ENCODE data around the gene RHOBTB1.

The RHOBTB1 gene

DNA sequence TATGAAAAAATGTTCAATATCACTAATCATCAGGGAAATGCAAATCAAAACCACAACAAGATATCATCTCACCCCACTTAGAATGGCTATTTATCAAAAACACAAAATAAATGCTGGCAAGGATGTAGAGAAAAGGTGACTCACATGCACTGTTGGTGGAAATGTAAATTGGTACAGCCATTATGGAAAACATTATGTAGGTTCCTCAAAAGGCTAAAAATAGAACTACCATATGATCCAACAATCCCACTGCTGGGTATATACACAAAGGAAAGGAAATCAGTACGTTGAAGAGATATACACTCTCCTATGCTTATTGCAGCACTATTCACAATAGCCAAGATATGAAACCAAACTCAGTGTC lies 115.5 kb downstream of the RHOBTB1 start:
- no peaks in the 10 kb centered on the region for H3K9me2 ChIP-seq (replicated peaks; ENCODE audit: insufficient read depth, low read length)
- H3K36me3 ChIP-seq (ENCODE audit: low read length), result no peaks in the 10 kb centered on the region
- no peaks in the 10 kb centered on the region for H3K27me3 ChIP-seq (ENCODE audit: low read length)
- no peaks in the 10 kb centered on the region for H3F3A ChIP-seq (ENCODE audit: insufficient read depth)
- no peak overlapping the region for H3K9ac ChIP-seq (ENCODE audit: low read length)
- no peaks in the 10 kb centered on the region for H3K9me3 ChIP-seq (ENCODE audit: insufficient read depth, low read length)
- H3K4me2 ChIP-seq (ENCODE audit: low read depth, low read length, poor library complexity, severe bottlenecking), result no peak overlapping the region
- H3K4me3 ChIP-seq (ENCODE audit: insufficient read depth, low read length, poor library complexity, severe bottlenecking), result no peak overlapping the region
- H3K79me2 ChIP-seq (ENCODE audit: insufficient read depth, low read length), result no peaks in the 10 kb centered on the region
- H3K27ac ChIP-seq (ENCODE audit: low read depth, low read length), result no peak overlapping the region
- H2AFZ ChIP-seq (ENCODE audit: low read depth, low read length, severe bottlenecking), result no peak overlapping the region
- no peaks in the 10 kb centered on the region for H4K20me1 ChIP-seq (ENCODE audit: low read depth, low read length)
- TF ChIP-seq, protein P1, sequence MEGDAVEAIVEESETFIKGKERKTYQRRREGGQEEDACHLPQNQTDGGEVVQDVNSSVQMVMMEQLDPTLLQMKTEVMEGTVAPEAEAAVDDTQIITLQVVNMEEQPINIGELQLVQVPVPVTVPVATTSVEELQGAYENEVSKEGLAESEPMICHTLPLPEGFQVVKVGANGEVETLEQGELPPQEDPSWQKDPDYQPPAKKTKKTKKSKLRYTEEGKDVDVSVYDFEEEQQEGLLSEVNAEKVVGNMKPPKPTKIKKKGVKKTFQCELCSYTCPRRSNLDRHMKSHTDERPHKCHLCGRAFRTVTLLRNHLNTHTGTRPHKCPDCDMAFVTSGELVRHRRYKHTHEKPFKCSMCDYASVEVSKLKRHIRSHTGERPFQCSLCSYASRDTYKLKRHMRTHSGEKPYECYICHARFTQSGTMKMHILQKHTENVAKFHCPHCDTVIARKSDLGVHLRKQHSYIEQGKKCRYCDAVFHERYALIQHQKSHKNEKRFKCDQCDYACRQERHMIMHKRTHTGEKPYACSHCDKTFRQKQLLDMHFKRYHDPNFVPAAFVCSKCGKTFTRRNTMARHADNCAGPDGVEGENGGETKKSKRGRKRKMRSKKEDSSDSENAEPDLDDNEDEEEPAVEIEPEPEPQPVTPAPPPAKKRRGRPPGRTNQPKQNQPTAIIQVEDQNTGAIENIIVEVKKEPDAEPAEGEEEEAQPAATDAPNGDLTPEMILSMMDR (IDR thresholded peaks at IDR 0.05; ENCODE audit: insufficient read depth, low read length, poor library complexity, severe bottlenecking), result no peak
- no peak for TF ChIP-seq EZH2phosphoT487 (conservative IDR thresholded peaks at IDR 0.05; ENCODE audit: low read length)

DNA sequence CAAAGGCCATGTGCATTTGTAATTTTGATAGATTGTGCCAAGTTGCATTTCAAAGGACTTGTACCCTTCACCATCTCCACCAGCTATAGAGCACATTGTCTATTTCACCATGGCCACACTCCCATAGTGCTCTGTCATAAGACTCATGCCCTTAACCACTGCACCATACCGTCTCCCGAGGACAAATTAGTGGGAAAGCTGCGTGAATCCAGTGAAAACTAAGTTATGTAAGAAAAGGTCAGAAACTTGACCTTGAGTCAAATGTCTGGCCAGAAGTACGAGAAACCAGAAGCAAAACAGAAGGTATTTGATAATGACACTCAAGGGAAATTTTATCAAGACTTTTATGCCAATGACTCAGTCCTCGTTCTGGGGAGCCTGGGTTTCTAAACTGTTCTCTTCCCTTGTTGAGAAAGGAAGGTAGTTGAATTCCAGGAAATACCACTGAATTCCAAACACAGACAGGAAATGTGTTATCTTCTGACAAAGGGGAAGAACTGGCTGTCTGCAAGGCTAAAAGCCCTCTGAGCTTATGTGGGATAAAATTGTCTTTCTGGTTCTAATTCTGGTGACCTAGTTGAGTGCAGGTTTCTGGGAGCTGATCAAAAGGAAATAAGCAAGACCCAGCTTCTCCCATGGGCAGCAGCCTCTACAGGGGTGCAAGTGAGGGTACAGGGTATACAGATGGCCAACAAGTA lies 116.0 kb downstream of the RHOBTB1 start:
- Histone ChIP-seq H3K4me3 (ENCODE audit: insufficient read depth, low read length, poor library complexity, severe bottlenecking) (no peak overlapping the region), H3F3A (ENCODE audit: insufficient read depth) (no peaks in the 10 kb centered on the region), H4K20me1 (ENCODE audit: low read depth, low read length) (no peaks in the 10 kb centered on the region), H2AFZ (ENCODE audit: low read depth, low read length, severe bottlenecking) (no peak overlapping the region), H3K36me3 (ENCODE audit: low read length) (no peaks in the 10 kb centered on the region), H3K27ac (ENCODE audit: low read depth, low read length) (no peak overlapping the region), H3K79me2 (ENCODE audit: insufficient read depth, low read length) (no peaks in the 10 kb centered on the region), H3K9me3 (ENCODE audit: insufficient read depth, low read length) (no peaks in the 10 kb centered on the region), H3K27me3 (ENCODE audit: low read length) (no peaks in the 10 kb centered on the region), H3K9ac (ENCODE audit: low read length) (no peak overlapping the region), H3K9me2 (replicated peaks; ENCODE audit: insufficient read depth, low read length) (no peaks in the 10 kb centered on the region), H3K4me2 (ENCODE audit: low read depth, low read length, poor library complexity, severe bottlenecking) (no peak overlapping the region)
- TF ChIP-seq, protein P1 (IDR thresholded peaks at IDR 0.05; ENCODE audit: insufficient read depth, low read length, poor library complexity, severe bottlenecking), result no peak
- TF ChIP-seq EZH2phosphoT487 (conservative IDR thresholded peaks at IDR 0.05; ENCODE audit: low read length), result no peak

DNA sequence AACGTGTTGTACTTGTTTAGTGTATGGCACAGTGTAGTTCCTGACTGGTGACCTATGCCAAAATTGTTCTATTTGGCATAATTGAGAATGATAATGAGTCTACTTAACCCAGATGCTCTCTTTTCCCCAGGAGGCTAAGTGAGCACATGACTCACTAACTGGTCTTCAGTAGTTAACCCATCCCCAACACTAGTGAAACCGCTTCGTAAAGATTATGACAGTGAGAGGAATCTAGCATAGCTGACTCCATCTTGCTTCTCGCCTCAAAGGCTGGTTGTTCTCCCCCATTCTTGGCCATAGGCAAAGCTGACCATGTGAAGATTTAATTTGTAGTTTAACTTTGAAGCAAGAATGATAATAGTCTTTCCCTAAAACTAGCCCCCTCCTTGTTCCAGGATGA lies 118.5 kb downstream of the RHOBTB1 start:
- H3K4me3 ChIP-seq (ENCODE audit: insufficient read depth, low read length, poor library complexity, severe bottlenecking), result no peak overlapping the region
- H2AFZ ChIP-seq (ENCODE audit: low read depth, low read length, severe bottlenecking), result no peak overlapping the region
- no peak overlapping the region for H3K4me2 ChIP-seq (ENCODE audit: low read depth, low read length, poor library complexity, severe bottlenecking)
- no peak overlapping the region for H3K27ac ChIP-seq (ENCODE audit: low read depth, low read length)
- no peaks in the 10 kb centered on the region for H3K9me3 ChIP-seq (ENCODE audit: insufficient read depth, low read length)
- no peaks in the 10 kb centered on the region for H3K27me3 ChIP-seq (ENCODE audit: low read length)
- H3K79me2 ChIP-seq (ENCODE audit: insufficient read depth, low read length), result no peaks in the 10 kb centered on the region
- no peaks in the 10 kb centered on the region for H3F3A ChIP-seq (ENCODE audit: insufficient read depth)
- H4K20me1 ChIP-seq (ENCODE audit: low read depth, low read length), result no peaks in the 10 kb centered on the region
- H3K36me3 ChIP-seq (ENCODE audit: low read length), result no peaks in the 10 kb centered on the region
- no peaks in the 10 kb centered on the region for H3K9me2 ChIP-seq (replicated peaks; ENCODE audit: insufficient read depth, low read length)
- TF ChIP-seq, protein P1 (IDR thresholded peaks at IDR 0.05; ENCODE audit: insufficient read depth, low read length, poor library complexity, severe bottlenecking), result no peak
- TF ChIP-seq EZH2phosphoT487 (conservative IDR thresholded peaks at IDR 0.05; ENCODE audit: low read length), result no peak
- no peak overlapping the region for H3K9ac ChIP-seq (ENCODE audit: low read length)

All from SU-DHL-6 (cell line).